Skin of body (tissue), 2 donors: Measurements from ENCODE around the gene TMEM185B. TPM values are rescaled to one million over a fixed set of nuclear protein-coding genes. Genes with fewer than 3 reads are reported as not detected.

Experiments used
- DNase-seq: peaks from one replicate; lab custom pipeline; 2025; lab: John Stamatoyannopoulos, UW
- total RNA-seq: library from RNA; depleted of rRNA; stranded (reverse); fragments of >200 nt; gene quantifications from one replicate; pipeline ENCODE4 v1.2.3, GENCODE V29; 2014

TMEM185B gene
- total RNA-seq, 1 donor from 2014 or later, result 12.5 TPM

DNA sequence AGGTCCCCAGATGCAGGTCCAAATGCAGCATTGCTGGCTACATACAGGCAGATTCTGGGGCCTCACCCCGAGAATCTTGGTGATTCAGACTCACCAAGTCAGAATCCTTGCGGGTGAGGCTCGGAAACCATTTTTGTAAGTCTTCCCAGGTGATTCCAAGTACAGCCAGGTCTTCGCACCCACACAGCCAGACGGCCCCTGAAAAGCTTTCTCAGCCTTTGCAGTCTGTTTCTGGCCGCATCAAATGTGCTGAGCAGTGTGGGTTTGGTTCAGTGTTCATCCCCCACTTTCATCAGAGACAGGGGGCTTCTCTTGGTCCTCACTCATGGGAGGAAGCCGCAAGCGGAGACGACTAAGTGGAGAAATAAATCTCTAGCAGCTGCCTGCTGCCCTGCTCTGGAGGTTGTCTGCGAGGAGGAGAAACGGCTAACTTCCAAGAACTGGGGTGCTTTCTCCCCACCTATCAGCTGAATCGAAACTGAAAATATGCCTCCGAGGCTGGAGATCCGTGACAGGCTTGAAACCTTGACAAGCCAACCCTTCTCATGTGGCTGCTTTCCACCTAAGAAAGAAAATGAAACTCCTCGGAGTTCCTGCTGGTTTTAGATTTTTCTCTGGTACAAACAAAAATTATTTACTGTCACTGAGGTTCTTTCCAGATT lies 8.9 kb upstream of the TMEM185B start:
- no peak for DNase-seq

DNA sequence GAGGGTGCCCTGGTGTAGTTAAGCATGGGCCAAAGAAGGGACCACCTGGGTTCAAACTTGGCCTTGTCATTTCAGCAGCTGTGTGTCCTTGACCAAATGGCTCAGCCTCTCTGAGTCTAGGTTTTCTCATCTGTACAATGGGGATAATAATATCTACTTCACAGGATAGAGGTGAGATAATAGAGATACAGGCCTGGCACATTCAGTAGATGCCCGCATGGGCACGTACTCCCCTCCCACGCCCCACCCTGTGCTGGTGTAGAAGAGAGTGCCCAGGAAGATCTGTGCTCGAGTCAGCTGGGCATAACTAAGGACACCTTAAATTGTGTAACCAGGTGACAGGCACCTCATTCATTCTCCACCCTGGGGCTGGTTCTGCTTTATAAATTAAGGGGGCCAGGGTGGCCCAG lies 8.4 kb upstream of the TMEM185B start:
- DNase-seq, result no peak

DNA sequence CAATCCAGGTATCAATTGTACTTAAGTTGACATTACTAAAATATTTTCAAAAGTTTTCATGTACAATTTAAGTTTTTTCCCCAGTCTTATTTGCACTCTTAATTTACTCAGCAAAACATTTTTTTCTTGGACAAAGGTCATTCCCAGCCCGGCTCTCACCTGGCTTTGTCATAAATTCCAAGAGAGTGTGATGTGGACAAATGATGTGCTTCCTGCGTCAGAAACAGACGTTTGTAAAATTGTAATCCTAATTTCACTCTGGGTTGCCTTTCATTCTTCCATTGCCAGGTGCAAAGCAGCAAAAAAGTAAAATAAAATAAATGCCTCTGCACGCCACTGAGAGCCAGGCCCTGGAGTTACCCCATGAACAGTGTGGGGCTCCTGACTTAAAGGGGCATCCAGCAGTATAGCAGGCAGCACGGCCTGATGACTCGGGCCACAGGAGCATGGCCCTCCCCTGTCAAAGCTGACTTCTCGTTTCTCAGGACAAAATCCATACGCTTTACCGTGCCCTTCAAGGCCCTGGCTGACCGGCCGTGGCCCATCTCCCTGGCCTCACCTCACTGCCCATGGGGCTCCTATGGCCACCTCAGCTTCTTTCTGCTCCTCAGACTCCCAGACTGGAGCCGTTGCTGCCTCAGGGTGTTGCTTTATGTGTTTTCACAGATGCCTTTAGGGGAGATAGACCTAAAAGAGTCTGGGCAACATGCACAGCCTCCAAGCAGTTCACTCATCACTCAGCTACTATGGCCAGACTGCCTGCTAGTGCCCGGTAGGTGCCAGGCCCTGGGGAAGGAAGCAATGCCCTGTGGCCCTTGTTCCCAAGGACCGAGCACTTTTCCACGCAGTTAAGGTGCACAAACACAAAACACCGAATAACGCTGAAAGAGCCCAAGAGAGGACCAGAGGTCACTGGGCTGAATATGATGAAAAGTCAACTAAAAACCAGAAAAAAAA lies 7.6 kb upstream of the TMEM185B start:
- DNase-seq, result no peak

DNA sequence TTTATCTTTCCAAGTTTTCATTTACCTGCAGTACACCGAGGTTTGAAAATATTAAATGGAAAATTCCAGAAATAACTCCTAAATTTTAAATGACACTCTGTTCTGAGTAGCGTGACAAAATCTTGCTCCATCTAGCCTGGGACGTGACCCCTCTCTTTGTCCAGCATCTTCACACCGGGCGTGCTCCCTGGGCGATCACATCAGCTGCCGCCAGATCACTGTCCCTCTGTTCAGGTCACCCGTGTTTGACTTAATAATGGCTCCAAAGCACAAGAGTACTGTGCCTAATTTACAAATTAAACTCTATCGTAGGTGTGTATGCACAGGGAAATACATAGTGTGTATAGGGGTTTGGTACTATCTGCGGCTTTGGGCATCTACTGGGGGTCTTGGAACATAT lies 6.1 kb upstream of the TMEM185B start:
- no peak for DNase-seq

DNA sequence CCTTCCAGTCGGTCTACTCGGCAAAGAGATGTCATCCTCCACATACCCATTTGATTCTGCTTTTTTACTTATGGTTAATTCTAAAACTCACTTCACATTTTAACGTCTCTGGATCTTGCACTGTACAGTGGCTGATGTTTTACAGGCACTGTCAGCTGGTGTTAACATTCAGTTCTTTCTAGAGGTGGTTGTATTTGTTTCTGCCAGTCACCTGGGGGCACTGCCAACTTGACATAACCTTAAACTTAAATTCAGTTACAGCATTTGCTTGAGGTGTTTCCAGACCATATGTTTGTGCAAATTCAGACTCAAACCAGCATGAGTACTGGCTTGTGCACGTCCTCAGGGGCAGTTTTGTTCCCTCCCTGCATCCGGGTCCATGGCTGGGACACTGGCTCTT lies 5.3 kb upstream of the TMEM185B start:
- no peak for DNase-seq

DNA sequence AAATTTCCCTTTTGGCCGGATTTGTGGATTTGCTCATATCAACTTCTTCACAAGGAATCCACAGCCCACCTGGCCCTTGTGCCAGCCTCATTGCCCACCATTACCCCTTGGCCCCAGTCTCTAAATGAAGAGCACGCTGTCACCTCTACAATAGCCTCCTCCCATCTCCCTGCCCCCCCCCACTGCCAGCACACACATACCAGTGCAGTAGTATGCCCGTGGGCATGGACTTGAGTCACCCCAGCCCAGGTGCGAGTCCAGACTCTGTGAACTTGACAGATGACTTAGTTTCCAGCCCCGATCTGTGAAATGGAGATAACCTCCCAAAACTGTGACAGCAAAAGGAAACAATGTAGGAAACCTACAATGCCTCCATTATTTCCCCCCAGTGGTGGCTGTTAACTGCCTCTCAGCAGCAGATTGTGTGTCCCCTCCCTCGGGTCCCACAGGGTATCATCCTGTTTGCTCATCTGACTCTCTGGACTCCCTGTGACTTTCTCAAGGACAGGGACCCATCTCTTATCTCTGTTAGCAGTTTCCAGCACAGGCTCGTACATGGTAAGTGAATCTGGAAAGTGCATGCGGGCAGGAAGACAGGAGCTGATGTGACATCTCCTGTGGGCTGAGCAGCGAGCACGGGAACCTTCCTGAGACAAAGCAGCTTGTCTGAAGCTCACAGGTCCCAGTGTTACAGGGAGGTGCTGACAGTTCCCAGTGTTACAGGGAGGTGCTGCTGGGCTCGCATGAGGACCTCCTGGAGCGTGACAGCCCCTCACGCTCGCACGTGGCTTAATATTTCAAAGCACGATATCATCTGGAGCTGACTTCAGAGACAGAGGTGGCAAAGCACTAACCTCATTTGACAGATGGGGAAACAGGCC lies 4.2 kb upstream of the TMEM185B start:
- DNase-seq, result no peak

DNA sequence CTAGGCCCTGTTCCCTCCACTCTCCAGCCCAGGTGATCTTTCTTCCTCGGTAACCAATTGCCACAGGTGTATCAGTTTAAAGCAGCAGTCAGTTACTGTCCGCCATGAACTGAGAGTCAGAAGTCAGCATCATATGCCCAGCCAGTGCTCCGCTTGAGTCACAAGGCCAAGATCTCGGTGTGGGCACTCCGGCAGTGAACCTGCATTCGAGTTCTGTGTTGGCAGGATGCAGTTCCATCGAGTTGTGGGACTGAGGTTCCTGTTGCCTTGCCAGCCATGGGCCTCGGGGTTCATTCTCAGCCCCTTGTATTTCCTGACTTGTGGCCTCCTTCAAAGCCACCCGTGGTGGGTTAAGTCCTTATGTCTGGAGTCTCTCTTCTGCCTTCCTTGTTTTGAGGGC lies 3.1 kb upstream of the TMEM185B start:
- DNase-seq, result no peak

DNA sequence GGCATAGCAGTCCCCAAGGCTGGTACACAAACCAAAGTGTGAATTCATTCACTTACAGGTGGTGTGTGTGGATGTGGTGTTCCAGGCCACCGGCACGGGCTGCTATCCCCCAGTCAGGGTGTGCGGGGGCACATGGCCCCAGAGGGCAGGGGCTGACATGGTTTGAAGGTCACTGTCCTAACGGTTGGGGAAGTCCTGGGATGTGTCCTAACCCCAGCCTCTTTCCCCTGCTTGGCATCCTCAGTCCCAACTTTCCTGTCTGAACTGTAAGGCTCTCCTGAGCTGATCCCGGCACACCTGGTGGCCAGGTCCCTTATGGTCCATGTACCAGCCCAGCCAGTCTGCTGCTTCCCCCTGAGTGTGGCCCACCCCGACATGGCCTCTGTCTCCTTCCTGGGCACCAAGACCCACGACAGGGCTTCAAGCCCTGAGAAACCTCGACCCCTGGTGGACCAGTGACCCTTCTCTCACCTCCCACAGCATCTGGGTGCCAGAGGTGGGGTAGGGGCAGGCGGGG lies 2.4 kb upstream of the TMEM185B start:
- no peak for DNase-seq

DNA sequence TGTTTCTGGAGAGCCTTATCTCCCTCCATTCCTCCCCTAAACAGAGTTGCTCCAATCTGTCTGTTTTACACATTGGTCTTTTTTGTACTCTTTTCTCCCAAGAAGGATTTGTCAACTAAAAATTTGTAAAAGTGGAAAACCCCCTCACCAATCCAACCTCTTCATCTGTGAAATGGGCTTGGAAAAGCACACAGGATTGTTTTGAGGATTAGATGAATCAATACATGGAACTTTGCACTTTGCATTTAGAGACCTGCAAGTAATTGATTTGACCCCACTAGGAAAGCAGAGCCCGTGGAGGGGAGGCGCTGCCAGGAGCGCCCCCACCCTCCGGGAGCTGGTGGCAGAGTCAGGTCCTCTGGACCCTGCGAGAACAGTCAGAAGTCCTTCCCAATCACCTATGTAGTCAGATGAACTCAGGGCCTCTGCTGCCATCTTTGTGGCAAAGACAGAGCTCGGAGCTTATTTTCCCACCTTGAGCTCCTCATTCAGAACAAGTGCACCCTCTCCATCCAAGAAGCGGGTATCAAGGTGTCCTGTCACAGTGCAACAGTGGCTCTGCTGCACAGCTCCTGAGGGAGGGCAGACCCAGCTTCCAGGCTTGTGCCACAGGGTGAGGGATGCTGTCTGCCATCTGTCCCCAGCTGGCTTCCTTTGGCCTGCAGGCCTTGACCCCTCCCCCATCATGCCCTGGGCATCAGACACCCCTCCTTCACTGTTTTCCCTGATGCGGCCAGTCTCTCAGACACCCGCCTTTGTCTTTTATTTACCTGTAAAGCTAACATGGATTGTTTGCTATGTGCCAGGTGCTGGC lies 1.7 kb upstream of the TMEM185B start:
- no peak for DNase-seq

DNA sequence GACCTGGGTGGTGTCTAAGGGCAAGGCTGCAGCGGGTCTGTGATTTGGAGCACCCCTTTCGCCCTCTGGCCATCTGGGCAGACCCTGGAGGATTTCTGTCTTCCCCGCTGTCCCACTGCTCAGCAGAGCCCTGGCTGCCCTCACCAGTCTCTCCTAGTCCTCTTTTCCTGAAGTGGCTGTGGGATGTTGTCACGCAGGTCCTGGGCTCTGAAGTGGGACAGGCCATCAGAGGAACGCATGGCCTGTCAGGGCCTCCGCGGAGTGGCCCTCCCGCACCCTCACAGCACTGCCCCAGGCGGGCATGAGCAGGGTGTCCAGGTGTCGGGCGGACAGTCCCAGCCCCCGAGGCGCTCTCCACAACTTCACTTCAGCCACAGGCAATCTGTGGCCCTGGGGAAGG lies 1.1 kb upstream of the TMEM185B start:
- no peak for DNase-seq

DNA sequence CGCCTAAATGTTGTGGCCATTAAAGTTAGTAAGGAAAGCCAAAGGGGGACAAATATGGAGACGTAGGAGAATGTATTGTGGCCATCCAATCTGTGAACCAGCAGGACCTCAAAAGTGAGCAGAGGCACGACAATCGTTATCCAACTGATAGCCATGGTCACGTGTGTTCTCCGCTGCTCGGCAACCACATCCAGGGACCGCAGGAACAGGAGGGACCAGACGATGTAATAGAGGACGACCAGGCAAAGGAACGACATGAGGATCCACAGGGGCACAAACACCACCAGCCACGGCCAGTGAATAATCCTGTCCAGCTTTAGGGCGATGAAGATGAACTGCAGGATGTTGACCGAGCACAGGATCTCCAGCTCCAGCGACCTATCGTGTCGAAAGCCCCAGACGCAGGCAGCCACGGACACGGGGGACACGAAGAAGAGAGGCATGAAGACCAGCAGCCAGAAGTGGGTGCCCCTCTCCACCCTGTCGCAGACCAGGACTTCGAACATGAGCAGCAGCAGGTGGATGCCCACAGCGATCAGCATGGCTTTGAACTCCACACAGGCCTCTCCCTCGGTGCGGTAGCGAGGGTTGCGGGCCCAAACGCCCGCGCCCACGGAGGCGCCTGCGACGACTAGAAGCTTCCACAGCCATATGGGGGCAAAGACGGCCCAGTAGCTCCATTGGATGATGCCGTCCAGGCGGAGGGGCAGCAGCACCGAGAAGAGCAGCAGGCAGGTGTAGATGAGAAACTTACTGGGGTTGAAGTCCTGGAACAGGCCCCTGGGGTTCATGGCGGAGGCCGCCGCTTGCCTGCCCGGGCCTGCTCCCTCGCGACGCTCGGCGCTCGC lies 790 bp downstream of the TMEM185B start:
- DNase-seq, result no peak

DNA sequence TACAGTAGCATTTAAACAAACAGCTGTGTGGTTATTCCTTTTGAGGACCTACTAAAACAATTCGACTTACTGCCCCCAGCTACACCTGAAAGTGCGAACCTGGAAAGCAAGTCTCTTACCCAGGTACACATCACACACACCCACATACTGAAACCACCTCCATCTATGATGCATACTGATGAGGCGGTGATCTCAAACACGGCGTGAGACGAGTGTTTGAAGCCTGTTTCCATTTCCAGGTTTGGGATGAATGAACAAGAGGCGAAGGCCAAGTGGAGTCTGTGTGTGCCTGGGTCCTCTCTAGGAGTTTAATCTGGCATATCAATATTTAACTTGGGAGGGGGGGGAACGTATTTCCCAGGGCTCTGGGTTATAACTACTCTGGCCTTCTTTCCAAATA lies 1.6 kb downstream of the TMEM185B start:
- DNase-seq, result no peak

DNA sequence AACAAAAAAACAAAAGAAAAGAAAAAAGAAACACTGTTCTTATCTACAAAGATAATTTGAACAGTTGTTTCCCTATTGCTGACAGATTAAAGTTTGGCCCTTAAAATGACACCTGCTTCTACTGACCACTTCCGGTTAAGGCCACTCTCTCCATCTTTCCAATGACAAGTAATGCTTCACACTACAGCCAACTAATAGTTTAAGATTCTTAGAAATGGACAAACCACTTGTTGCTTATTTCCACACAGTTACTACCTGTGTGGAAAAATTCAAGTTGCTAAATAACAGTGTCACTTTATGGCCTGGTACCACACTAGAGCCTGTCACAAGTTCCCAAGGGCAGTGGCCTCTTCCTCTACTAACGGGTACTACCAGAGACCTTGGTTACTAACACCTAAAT lies 2.4 kb downstream of the TMEM185B start:
- DNase-seq, result no peak

DNA sequence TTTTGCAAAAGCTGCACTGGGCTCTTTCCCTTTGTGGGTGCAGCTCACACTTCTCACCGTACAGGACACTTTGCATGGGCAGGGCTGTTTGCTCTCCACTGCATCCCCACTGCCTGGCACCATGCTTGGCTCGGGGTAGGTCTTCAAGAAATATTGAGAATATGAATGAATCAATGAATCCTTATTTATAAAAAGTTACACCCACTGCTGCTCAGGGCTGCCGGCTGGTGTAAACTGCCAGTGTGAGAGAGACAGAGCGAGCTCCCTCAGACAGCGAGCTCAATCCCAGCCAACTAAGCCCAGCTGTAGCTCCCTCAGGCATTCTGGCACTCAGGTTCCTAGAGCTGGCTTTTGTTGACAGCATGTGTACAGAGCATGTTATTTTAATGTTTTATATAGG lies 3.4 kb downstream of the TMEM185B start:
- DNase-seq, result no peak

DNA sequence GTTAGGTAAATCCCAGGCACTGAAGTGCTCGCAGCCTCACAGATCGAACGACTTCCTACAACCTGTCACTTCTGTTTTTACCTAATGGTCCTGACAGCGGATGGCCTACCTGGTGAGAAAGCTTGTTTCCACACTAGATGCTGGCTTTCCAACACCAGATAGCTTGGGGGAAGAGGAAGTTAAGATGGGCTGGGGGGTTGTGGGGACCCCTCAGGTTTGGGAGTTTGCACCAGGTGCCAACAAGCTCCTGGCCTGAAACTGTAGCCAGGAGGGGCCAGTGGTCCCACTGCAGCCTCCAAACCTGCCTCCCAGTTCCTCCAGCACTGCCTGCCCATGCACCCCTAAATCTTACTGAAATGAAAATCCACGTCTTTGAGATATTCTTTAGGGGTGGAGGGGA lies 3.9 kb downstream of the TMEM185B start:
- DNase-seq, result no peak

DNA sequence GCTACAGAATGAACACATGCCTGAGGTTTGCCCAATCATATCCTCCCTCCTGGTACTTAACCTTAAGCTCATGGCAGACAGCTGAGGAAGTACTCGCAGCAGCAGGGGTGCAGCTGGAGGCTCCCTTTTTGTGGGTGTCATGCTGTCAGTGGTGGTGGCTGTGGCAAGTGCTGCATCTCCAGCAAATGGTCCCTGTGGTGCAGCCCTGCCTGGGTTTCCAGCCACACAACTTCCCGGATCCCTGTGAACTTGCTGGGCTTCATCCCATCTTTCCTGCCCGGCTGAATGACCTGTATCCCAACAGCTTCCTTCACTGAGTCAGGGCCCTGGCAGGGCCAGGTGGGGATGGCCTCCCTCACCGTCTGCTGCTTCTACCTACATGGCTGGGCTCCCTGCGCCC lies 5.0 kb downstream of the TMEM185B start:
- DNase-seq, result no peak

DNA sequence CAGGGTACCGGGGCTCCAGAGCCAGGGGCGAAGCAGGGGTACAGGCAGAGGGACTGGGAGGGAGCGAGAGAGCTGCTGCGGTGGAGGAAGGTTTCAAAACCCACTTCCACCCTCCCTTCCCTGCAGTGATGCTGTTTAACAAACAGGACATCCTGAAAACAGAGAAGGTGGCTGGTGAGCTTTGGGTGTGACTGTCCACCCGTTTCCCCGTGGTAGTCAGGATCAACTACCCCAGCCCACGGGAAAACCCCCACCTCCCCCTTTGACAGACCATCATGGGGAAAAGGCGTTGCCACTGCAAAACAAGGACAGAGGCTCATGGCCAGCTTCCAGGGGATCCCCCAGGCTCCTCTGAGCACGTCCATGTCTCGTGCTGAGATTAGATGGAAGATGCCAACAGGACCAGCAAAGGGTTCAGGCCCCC lies 12.9 kb downstream of the TMEM185B start:
- no peak for DNase-seq

DNA sequence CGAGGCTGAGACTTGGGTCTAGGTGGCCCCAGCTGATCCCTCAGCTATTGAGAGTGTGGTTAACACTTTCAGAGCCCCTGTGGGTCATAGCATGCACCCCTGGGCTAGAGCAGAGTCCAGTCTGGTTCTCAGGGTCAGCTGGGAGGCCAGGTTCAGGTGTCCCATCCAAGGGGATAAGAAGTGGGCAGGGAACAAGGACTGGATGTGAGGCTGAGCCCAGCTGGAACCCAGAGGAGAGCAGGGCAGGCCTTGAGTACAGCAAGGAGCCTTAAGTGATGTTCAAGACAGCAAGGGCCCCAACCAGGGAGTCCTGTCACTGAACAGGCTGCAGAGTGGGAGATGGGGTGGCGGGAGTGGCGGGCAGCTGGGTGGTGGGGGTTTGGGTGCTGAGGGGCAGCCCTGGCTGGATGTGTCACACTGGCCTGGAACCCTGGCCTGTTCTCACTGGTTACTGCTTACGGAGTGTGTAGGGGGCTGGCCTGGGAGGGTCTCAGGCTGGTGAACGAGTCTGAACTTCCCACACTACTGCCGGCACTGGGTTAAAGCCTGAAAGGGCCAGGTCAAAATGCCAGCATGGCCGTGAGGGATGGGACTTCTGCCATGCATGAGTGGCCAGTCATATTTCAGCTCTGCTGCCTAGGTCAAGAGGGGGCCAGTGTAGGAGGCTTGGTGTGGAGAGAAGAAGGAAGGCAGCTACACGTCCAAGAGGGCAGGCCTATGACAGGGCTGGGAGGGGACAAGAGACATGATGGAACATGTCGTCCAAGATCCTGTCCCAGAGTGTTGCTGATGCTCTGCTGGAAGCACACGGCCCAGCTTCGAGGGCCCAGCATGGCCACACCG lies 13.6 kb downstream of the TMEM185B start:
- no peak for DNase-seq
